DMS 273 (cell line): ENCODE measurements around the gene KSR1.
"Not testable (repeated sequence)": the region's sequence is repeated elsewhere in the genome, so short reads cannot be mapped to it uniquely, and the experiment has no call there.

ENCODE experiments used
- DNase-seq: peaks from one replicate; lab custom pipeline; 2025; ENCODE audit not compliant: unreplicated experiment; lab: John Stamatoyannopoulos, UW

Gene KSR1

DNA sequence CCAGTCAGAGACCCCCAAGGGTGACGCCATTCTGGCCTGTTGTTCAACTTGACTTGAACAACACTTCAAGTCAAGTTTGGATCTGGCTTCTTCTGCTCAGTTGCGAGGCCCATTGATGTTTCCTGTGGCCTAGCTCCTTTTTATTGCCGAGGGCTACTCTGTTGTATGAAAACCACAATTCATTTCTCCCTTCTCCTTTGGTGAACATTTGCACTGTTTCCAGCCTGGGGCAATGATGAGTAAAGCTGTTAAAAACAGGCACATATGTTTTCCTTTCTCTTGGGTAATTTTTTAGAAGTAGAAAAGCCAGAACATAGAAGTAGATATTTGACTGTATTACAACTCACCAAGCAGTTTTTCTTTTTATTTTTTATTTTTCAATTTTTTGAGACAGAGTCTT, 173.0 kb downstream of the KSR1 start:
- not testable (repeated sequence) for DNase-seq

GRCh38 chr17:27630607-27631410, 174.6 kb downstream of the KSR1 start, which contains the start of gene LGALS9:
LGALS9 (plus strand) TSS chr17:27631188; CDS start chr17:27631266, 78 bp downstream.
- no peak for DNase-seq

DNA sequence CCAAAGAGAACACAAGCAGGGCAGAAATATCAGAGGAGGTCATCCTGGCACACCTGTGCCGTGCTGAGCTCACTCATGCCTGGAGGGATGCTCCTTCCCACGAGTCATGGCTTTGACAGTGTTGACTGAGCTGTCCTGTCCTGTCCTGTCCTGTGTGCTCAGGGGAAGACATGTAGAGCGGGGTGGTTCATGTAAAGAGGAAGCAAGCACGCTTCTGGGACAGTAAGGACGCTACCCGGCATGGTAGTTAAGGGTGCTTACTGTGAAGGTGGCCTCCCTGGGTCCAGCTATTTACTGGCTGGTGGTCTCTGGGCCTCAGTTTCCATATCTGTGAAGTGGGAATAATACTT, 175.1 kb downstream of the KSR1 start:
- DNase-seq: no peak

DNA sequence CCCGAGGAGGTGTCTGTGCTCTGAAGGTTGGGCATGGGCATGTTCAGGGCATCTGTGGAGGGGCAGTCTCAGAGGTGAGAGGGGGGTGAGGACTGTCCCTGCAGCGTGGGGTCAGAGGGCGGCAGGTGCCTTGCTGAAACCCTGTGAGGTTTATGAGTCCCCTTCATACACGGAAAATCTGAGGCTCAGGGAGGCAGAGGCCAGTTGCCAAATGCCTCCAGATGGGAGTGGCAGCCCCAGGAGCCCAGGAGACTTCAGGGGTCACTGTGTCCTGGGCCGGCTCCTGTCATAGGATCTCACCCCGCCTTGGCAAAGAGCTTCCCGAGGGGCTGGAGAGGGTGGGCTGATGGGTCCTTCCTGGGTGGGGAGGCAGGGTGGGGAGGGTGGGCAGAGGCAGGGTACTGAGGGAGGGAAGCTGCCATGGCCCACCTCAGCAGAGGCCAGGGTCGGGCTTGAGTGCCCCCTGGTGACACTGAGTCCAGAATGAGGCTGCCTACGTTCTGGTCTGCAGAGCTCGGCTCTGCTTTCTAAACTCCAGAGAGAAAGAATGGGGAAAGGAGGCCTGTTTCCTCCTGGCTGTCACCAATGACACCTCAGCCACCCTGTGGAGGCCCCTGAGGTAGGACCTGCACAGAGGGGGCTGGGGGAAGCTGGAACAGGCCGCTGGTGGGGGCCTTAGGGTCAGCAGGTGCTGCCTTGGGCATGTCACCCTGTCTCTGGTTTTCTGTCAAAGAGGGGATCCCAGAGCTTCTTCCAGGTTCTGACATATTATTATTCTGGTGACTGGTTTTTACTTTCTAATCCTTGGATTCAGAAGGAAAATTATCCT, 175.9 kb downstream of the KSR1 start:
- DNase-seq: no peak

GRCh38 chr17:27632766-27633165, 176.5 kb downstream of the KSR1 start:
- not testable (repeated sequence) for DNase-seq

DNA sequence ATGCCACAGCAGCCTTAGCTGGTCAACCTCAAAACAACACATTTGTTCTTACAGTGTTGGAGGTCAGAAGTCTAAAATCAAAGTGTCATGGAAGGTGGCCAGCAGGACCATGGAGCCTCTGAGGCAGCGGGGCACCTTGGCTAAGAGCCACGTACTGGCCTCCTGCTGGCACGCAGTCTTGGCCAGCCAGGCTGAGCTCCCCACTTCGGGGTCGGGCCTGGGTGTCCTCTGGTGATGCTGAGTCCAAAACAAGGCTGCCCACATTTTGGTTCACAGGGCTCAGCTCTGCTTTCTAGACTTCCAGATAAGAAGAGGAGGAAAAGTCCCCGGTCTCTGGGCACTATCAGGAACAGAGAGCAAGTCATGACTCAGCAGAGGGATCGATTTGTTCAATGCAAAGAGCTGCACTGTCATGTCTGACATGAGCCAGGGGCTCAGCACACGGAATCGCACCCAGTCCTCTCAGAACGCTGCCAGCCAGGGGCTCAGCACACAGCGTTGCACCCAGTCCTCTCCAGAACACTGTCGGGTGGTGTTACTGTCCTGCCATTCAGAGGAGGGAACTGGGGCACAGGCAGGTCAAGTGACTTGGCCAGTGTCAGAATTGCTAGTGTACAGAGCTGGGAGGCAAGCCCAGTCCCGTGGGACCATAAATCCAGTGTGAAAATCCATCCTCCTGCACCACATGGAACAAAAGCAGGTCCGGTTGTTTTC, 177.2 kb downstream of the KSR1 start:
- DNase-seq: no peak

DNA sequence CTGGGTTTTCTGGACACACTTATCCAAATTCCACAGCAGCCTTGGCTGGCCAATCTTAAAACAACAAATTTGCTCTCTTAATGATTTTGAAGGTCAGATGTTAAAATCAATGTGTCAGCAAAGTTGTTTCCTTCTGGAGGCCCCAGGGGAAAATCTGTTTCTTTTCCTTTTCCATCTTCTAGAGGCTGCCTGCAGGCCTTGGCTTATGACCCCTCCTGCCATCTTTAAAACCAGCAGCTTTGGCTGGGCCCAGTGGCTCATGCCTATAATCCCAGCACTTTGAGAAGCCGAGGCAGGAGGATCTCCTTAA, 177.7 kb downstream of the KSR1 start:
- DNase-seq: no peak

- DNase-seq: no peak
These were observed 178.5 kb downstream of the KSR1 start for GRCh38 chr17:27634776-27635175.

DNA sequence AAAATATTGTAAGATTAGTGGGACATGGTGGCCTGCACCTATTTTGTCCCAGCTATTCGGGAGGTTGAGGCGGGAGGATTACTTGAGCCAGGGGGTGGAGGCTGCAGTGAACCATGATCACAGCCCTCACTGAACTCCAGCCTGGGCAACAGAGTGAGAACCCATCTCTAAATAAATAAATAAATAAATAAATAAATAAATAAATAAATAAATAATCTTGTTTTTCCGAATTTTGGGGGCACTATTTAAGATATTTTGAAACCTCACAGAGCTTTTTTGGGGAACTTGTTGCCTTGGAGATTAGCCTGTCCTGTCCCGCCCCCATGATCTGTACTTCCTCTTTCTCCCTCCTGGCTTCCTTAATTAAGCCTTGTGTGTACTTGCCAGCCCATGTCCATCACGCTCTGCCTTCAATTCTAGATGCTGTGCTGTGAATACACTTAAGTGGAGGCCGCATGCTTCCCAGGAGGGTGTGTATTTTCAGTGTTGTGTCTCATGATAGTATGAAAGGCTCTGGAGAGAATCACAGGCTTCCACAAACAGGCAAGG, 179.1 kb downstream of the KSR1 start:
- no peak for DNase-seq

GRCh38 chr17:27636005-27636520, 179.8 kb downstream of the KSR1 start:
- not testable (repeated sequence) for DNase-seq

DNA sequence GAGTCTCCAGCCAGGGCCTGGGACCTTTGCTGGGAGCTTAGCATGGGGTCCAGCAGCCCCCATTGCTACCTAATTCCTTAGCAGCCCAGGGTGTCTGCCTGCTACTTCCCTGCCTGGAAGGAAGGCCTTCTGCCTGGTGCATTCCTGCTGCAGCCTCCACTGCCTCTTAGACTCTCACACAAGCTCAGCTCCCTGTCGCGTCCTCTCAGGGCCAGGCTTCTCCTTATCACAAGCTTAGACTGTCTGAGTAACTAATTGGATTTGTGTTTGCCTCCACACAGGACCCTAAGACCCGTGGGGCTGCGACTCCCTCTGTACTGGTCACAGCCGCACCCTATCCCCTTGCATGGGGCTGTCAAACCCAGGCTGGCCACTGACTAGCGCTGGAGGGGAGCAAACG, 181.6 kb downstream of the KSR1 start:
- DNase-seq: not testable (repeated sequence)

DNA sequence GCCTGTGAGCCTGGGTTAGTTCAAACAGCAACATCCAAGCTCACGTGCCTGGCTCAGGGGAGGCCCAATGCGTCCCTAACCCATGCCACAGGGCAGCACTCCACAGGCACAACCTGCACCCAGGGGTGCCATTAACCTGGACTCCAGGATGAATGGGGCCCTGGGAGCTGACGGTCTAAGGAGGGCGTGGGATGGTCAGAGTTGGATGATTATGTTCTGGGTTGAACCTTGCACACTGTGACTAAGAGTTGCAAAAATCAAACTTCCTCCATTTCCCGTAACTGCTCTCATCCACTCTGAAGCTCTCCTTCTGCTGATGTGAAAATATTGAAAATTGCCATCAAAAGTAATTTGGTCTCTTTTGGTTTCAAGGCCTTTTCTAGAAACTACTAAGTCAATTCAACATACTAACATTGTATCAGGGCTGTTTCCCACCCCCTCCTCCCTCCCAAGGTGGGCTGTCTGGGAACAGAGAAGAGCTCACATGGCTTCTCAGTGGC, 182.2 kb downstream of the KSR1 start:
- not testable (repeated sequence) for DNase-seq

GRCh38 chr17:27640790-27641189, 184.5 kb downstream of the KSR1 start:
- DNase-seq: no peak

DNA sequence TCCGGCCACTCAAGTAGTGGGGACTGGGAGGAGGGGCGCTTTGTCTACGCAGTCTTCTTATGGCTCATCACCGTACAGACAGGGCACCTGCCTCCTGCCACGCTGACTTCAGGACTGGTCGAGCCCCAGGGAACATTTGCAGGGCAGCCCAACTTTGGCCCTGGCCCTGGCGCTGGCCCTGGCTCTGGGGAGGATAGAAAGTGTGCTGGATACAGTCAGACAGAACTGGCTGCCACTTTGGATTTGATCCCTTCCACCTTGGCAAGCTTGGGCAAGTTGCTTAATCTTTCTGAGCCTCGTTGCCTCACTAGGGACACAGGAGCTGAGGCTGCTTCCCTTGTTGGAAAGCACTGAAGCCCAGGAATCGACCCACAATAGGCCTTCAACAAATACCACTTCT, 188.3 kb downstream of the KSR1 start:
- no peak for DNase-seq

- DNase-seq: not testable (repeated sequence)
These were observed 189.4 kb downstream of the KSR1 start for GRCh38 chr17:27645621-27646020.

GRCh38 chr17:27646232-27646631, 190.0 kb downstream of the KSR1 start:
- DNase-seq: no peak

DNA sequence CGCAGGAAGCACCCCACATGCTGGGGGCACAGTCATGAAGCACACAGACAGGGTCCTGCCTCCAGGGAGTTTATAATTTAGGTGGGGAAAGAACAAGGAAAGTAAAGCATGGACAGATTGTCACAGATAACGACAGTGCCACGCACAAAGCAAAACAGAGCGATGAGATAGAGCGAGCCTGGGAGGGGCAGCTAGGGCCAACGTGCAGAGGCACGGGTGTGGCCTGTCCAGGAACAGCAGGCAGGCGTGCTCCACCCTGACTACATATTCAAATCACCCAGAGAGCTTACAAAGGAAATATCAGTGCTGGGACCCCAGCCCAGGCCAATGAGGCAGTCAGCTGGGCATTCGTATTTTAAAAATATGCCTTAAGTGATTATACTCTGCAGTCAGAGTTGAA, 191.5 kb downstream of the KSR1 start:
- no peak for DNase-seq

DNA sequence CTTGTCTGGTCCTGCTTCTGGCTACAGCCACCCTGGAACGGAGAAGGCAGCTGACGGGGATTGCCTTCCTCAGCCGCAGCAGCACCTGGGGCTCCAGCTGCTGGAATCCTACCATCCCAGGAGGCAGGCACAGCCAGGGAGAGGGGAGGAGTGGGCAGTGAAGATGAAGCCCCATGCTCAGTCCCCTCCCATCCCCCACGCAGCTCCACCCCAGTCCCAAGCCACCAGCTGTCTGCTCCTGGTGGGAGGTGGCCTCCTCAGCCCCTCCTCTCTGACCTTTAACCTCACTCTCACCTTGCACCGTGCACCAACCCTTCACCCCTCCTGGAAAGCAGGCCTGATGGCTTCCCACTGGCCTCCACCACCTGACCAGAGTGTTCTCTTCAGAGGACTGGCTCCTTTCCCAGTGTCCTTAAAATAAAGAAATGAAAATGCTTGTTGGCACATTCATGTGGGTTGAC, 192.9 kb downstream of the KSR1 start:
- DNase-seq: not testable (repeated sequence)

GRCh38 chr17:27649929-27650328, 193.7 kb downstream of the KSR1 start:
- no peak for DNase-seq

GRCh38 chr17:27650836-27651235, 194.6 kb downstream of the KSR1 start:
- DNase-seq: no peak
